GM18526 (cell line): ENCODE data around the gene KDM2B.

Source experiments
- POLR2A ChIP-seq: IDR thresholded peaks from 3 replicates; pipeline ENCODE4 v1.6.1; 2011; ENCODE audit not compliant: insufficient read length; ENCODE audit errors: extremely low read depth

The KDM2B gene

GRCh38 chr12:121580959-121581685 is at the start of gene KDM2B:
TSS of gene KDM2B (minus strand) at chr12:121581023. CDS start at chr12:121580911, 112 bp downstream.
- no peak for TF ChIP-seq POLR2A

DNA sequence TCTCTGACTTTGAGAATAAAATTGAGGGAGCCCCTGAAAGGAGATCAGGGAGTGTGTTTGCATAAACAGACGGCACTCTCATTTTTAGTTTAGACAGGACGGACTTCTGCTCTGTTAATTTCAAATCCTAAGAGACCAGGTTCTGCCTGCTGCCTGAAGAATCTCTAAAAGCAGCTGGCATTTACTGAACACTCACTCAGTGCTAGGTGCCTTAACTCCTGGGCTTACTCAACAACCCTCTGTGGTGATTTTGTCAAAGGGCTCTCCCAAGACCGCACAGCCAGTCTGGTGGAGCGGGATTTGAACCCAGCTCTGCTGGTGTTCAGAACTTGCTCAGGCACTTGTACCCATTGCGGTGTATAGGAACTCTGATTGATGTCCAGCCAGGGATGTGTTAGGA is 47.7 kb upstream of the KDM2B start:
- TF ChIP-seq POLR2A: no peak

- TF ChIP-seq POLR2A: no peak
These were observed 47.2 kb upstream of the KDM2B start for GRCh38 chr12:121628037-121628436.

- TF ChIP-seq POLR2A: peak; percentile 52
These were observed 46.2 kb upstream of the KDM2B start for GRCh38 chr12:121626853-121627640.

- TF ChIP-seq POLR2A: peak; percentile 95
These were observed 45.4 kb upstream of the KDM2B start, which contains the start of gene ORAI1 for GRCh38 chr12:121626087-121626852. TSS of gene ORAI1 (plus strand) at chr12:121626530.

- no peak for TF ChIP-seq POLR2A
These were observed 39.6 kb upstream of the KDM2B start for GRCh38 chr12:121620333-121620891.

GRCh38 chr12:121618659-121619233 is 37.9 kb upstream of the KDM2B start:
- no peak for TF ChIP-seq POLR2A

- no peak for TF ChIP-seq POLR2A
These were observed 34.1 kb upstream of the KDM2B start for GRCh38 chr12:121614872-121615467.

DNA sequence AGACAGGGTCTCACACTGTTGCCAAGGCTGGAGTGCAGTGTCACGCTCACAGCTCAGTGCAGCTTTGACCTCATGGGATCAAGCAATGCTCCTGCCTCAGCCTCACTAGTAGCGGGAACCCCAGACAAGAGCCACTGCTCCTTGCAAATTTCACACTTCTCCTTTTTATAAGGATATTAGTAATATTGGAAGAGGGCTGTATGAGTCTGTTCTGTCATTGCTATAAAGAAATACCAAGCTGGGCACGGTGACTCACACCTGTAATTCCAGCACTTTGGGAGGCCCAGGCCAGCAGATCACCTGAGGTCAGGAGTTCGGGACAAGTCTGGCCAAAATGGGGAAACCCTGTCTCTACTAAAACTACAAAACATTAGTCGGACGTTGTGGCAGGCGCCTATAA is 32.6 kb upstream of the KDM2B start:
- TF ChIP-seq POLR2A: no peak

GRCh38 chr12:121611306-121611705 is 30.5 kb upstream of the KDM2B start:
- TF ChIP-seq POLR2A: no peak

DNA sequence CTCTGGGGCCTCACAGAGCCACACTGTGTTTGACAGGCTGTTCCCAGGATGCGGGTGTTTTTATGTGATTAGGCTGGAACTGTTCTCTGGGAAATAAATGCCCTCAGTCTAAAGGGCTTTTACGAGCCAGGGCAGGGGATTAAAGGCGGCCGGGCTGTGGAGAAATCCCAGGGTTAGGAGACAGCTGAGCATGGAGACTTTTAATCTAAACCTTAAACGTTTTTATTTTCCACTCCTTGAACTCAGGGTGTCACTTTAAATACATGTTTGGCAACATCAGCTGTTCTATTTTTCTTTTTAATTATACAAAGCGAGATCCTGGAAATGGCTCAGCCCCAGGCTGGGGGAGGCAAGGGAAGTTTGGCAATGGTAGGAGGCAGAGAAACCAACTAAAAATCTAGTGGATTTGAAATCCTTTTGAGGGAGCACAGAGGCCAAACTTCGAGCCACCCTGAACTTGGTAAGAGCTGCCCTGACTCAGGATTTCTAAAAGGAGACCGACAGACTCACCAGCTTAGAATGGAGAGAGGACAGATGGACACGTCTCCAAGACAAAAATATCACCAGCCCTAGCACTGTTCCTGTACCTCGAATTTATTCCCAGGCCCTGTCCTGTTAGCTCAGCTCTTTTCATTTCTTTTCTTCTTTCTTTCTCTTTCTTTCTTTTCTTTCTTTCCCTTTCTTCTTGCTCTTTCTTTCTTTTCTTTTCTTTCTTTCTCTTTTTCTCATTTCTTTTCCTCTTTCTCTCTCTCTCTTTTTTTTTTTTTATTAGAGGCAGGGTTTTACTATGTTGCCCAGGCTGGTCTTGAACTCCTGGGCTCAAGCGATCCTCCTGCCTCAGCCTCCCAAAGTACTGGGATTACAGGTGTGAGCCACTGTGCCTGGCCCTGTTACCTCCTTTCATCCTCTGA is 29.7 kb upstream of the KDM2B start:
- no peak for TF ChIP-seq POLR2A

- TF ChIP-seq POLR2A: no peak
These were observed 27.5 kb upstream of the KDM2B start for GRCh38 chr12:121608301-121608700.

DNA sequence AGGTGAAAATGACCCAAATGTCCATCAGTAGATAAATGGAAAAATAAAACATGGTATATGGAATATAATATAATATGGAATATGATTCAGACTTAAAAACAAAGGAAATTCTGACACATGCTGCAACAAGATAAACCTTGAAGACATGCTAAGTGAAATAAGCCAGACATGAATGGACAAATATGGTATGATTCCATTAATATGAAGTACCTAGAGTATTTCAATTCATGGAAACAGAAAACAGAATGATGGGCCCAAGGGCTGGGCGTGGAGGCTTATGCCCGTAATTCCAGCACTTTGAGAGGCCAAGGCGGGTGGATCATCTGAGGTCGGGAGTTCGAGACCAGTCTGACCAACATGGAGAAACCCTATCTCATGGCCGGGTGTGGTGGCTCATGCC is 22.8 kb upstream of the KDM2B start:
- no peak for TF ChIP-seq POLR2A

DNA sequence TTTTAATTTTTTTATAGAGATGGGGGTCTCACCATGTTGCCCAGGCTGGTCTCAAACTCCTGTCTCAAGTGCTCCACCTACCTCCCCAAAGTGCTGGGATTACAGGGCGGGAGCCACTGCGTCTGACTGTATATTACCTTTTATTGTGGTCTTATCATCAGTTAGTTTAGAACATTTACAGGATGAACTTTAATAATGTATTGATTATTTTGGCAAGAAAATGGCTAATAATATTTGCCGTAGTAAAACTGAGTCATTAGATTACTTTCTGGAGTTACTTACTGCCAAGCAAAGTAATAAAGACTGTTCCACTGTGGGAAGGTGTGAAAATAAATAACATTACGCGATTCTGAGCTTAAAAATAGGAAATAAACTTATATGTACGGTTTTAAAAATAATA is 21.9 kb upstream of the KDM2B start:
- no peak for TF ChIP-seq POLR2A
